Bone marrow (tissue), 2 donors: Measurements from ENCODE around the gene SLK.

Experiments used
- DNase-seq, 2 donors: peaks; one replicate each; lab custom pipeline; 2025; lab: John Stamatoyannopoulos, UW

The SLK gene

DNA sequence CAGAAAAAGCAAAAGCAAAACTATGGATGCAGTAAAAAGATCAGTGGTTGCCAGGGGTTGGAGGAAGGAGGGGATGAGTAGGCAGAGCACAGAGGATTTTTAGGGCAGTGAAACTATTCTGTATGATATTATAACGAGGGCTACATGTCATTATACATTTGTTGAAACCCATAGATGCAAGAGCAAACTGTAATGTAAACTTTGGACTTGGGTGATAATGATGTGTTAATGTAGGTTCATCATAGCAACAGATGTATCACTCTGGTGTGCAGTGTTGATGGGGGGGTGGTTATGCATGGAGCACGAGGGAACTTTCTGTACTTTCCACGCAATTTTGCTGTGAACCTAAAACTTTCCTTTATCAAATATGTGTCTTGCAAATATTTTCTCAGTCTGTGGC, 23.2 kb downstream of the SLK start:
- DNase-seq, result no peak

DNA sequence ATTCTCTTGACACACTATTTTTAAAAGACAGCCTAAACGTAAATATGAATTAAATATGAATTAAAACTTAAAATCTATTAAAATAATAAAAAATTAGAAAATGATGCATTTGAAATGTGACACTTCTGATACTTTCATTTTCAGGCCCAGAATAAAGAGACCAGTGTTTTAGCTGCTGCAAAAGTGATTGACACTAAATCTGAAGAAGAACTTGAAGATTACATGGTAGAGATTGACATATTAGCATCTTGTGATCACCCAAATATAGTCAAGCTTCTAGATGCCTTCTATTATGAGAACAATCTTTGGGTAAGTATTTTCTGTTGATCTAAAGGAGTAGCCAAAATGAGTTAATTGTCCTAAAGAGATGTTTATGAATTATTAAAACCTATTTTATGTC, 23.6 kb downstream of the SLK start:
- DNase-seq, result no peak

- no peak for DNase-seq
These were observed 24.6 kb downstream of the SLK start for GRCh38 chr10:103991393-103992128.

- no peak for DNase-seq
These were observed 28.2 kb downstream of the SLK start for GRCh38 chr10:103995134-103995533.

GRCh38 chr10:103998805-103999204, 31.9 kb downstream of the SLK start:
- no peak for DNase-seq

- no peak for DNase-seq
These were observed 36.0 kb downstream of the SLK start for GRCh38 chr10:104002911-104003310.

GRCh38 chr10:104005172-104005863, 38.4 kb downstream of the SLK start:
- no peak for DNase-seq

DNA sequence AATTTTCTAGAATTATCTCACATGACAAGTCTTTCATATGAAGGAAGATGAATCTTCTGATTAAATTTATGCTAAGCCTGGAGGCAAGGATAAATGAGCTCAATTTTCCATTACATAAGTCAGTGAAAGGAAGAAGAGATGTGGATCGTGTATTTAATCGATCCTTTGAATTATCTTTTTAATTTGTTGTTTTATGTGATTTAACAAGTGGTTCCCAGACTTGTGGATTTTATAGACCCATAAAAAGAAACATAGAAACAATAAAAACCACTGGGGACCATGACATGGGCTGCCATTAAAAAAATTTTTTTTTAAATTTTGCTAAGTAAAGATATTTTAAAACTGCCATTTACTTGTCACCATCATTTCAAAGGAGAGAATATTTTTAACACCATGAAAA, 45.0 kb downstream of the SLK start:
- DNase-seq, result no peak

- DNase-seq, result no peak
These were observed 46.5 kb downstream of the SLK start for GRCh38 chr10:104013489-104013888.

DNA sequence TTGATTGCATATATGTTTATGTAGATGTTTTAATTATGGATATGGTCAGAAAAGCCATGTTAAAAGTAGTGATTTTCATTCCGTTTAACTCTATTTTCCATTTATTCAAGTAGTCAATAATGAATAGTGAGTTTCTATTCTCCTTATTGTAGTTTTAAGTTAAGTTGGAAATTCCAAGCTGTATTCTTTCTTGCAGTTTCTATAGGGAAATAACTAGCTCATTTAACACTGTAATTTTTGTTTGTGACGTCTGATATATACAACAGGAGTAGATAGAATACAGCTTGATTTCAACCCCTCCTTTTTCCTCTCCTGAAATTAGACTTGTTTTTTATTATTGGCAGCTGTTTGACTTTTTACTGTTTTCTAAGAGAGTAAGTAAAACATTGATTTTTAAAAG, 47.2 kb downstream of the SLK start:
- DNase-seq, result no peak

DNA sequence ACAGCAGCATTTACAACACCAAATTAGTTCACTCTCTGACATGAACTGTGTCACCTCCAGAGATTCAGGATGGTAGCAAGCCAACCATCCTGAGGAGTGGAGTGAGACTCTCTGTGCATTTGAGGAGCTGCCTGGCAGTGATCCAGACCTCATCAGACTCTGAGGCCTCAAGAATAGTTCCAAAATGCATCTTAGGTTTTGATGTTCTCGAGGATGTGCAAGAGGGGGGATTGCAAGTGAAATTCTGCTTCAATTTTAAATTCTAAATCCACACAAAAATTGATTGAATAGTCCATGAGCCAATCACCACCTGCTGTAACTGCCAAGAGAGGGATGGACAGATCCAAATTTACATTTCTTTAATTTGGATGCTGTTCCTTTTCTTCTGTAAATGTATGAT, 49.7 kb downstream of the SLK start:
- no peak for DNase-seq

GRCh38 chr10:104018471-104018870, 51.5 kb downstream of the SLK start:
- no peak for DNase-seq

DNA sequence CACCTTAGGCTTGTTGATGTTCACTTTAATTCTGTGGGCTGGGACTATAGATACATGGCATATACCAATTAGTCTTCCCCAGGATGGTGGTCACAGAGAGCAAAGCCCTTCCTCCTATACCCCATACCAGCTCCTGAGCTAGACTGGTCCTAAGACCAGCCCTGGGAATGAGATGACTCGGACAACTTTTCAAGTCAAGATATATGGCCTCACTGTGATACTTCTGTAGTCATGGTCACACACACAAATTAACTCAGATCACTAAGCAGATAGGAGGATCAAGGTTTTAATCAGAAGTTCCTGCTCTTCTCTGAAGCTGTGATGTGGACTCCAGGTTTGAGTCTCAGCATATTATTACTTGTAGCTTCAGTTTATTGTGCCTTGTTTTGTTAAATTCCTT, 53.1 kb downstream of the SLK start:
- no peak for DNase-seq

- no peak for DNase-seq
These were observed 54.3 kb downstream of the SLK start for GRCh38 chr10:104021246-104021645.

DNA sequence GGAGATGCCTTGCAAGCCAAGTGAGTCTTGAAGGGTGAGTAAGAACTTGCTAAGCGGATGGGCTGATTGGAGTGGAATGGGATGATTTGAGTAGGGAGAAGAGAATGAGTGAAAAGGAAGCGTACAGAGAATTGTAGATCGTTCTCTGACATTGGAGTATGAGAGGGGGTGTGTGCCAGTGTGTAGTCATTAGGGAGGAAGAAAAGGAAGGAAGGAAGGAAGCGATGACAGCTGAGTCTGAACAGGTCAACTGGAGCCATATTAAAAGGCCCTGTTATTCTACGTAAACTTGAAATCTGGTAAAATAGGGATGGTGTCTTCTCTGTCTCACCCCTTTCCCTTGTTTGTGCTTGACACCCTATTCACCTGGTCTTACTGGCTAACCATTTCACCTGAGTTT, 55.1 kb downstream of the SLK start:
- no peak for DNase-seq

DNA sequence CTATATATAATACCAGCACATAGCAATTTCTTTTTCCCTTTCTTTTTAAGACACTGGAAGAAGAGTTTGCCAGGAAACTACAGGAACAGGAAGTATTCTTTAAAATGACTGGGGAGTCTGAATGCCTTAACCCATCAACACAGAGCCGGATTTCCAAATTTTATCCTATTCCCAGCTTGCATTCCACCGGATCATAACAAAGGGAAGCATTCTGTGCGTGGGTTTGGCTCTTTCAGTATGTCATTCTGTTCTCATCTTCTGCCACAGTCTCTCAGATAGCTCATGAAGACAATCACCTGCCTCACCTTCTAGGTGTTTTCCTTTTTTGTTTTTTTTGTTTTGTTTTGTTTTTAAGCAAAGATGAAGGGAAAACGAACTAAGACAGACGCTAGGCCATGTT, 58.6 kb downstream of the SLK start:
- DNase-seq, result no peak

- no peak for DNase-seq
These were observed 59.8 kb downstream of the SLK start for GRCh38 chr10:104026762-104027161.

- DNase-seq, result peak in 1 of 2 donors; percentile 5
These were observed 61.2 kb downstream of the SLK start for GRCh38 chr10:104028146-104028545.

DNA sequence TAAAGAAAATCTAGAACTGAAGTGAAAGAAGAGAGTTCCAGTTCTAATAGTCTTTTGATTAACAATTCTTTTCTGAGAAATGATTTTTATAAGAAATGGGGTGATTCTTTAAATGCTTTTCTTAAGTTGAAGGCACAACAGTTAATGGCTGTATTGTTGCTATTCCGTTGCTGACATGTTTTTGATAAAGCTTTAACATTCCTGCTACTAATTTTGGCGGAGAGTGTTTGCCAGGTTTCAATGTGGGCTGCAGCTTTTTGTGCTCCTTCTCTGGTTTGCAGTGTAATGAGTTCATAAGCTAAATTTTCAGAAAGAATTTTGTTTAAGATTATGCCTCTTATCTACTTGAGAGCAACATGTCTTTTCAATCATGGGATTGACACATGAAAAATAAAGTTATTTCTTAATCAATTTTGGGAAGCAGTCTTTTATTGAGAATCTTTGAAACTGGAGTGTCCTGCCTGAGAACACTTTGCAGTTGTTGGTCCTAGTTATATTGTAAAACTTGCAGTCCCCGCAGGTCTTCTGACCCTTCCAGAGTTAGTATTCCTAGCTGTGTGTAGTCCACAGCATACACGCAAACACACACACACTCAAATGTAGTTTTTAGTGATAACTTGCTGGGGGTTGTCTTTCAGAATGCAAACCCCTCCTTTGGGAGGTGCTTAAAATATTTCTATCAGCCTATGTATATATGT, 62.0 kb downstream of the SLK start:
- no peak for DNase-seq

GRCh38 chr10:104029521-104029860, 62.6 kb downstream of the SLK start:
- no peak for DNase-seq

DNA sequence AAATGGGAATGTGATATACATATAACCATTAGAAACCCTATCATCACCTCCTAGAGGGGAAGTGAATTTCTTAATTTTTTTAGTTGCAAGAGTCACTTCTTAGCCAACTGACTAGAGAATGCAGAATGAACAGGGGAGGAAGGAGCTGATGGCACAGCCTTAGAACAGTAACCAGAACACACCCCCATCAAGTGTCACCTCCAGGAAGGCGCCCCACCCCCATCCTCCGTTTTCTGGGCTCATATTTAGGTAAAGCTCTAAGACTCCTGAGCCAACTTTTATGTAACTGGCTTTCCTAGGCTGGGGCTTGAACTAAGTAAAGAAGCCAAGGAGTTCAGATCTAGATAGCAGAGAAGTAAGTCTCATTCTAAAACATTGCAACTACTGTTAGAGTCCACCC, 64.7 kb downstream of the SLK start:
- DNase-seq, result no peak

DNA sequence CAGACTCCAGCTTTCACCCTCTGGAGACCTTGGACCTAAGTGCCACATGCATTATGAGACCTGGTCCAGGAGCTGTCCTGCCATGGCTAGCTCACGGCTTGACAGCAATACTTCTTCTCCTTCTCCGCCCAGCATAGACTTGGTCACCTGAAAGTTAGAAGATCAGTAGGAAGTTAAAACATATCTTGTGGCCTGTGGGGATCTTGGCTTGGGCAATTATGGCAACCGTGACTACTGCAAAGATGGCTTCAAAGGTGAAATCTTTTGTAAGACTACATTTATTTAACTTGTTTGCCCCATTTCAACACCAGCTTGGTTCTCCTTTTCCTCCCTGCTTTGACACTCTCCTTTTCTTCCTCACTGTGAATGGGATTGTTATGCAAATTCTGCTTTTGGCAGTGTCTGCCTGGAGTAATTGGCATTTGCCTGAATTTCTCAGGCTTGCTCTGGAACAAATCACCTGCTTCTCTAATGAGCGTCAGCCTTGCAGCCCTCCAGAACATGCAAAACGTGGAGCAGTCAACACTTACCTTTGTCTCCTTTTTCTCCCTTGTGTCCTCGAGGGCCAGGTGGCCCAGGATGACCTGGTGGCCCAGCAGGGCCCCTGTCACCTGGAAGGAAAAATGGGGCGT, 65.3 kb downstream of the SLK start:
- no peak for DNase-seq

DNA sequence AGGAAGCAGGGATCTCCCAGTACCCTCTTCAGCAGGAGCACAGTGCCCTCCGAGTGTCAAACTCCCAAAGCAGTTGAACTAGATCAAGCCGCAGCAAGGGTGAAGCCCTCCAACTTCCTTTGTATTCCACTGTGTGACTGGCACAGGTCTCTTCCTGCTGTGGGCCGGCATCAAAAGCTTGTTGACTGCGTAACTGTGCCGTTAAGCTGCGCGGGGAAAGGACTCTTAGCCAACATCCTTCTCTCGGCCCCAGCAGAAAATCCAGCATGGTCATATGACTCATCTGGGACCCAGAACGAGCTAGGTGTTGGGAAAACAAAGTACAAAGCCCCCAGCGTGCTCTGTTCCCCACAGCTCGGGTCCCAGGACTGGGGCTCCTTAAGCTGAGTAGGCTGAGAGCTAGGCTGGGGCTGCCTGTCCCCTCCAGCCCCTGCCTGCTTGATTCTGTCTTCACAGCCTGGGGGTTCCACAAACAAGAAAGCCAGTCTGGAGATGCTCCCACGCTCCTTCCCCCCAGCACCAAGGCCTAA, 66.5 kb downstream of the SLK start:
- no peak for DNase-seq
